GM12878 (cell line): ENCODE data around the gene PAX2. TPM values are rescaled to one million over a fixed set of nuclear protein-coding genes. Genes with fewer than 3 reads are reported as not detected.

Source experiments
- ATAC-seq: fragments of 200-7000 bp; cut with Tn5 transposase; 3 replicates; pipeline ENCODE4 v1.9.1; 2020; ENCODE audit warnings: mild to moderate bottlenecking, moderate library complexity
- BruUV-seq: library from RNA; stranded (reverse); fragments of 400-500 nt; replicated peaks from 2 replicates; lab custom pipeline; 2021; lab: Mats Ljungman, UMichigan
- CTCF ChIA-PET: fragments of 300-600 bp; sonication (Branson Sonifier 250); formaldehyde crosslinking; extraction: SDS; loops from one replicate; lab custom pipeline; 2021; ENCODE audit warnings: inconsistent platforms; lab: Yijun Ruan, JAX
- POLR2A ChIA-PET: fragments of 350-600 bp; formaldehyde crosslinking; extraction: SDS; loops from one replicate; lab custom pipeline; 2021; ENCODE audit warnings: inconsistent platforms; lab: Charles Lee
- RAD21 ChIA-PET: fragments of 300-600 bp; sonication (Branson Sonifier 250); formaldehyde crosslinking; loops from one replicate; lab custom pipeline; 2023; ENCODE audit warnings: antibody characterized with exemption; ENCODE audit not compliant: unreplicated experiment; lab: Charles Lee
- SMC1A ChIA-PET: fragments of 300-600 bp; sonication (Branson Sonifier 250); formaldehyde crosslinking; loops from one replicate; lab custom pipeline; 2023; ENCODE audit not compliant: unreplicated experiment, uncharacterized antibody; lab: Charles Lee
- DNase-seq: peaks from one replicate; pipeline ENCODE4 v3.0.0-alpha.2; 2011; ENCODE audit warnings: low read depth, low spot score
- FAIRE-seq: peaks from 3 replicates; lab custom pipeline; 2011; peaks lifted over from hg19 to GRCh38; lab: Jason Lieb, UNC
- H2AFZ ChIP-seq: 2 replicates; pipeline ENCODE4 v1.6.0; 2011; ENCODE audit warnings: low read depth, low read length, control low read depth; ENCODE audit not compliant: control insufficient read depth
- H3K27ac ChIP-seq: 2 replicates; pipeline ENCODE4 v1.5.1; 2011; ENCODE audit warnings: control low read depth; ENCODE audit not compliant: control insufficient read depth, insufficient read depth
- H3K27me3 ChIP-seq, 2 experiments: replicated peaks in 1 of 2; 2 replicates each; pipeline versions ENCODE4 v1.6.0 to v1.6.1; 2011; ENCODE audit warnings: low read length in 1 of 2; ENCODE audit not compliant: control insufficient read depth in 2 of 2, insufficient read depth in 2 of 2
- H3K36me3 ChIP-seq, 2 experiments: 2 replicates each; pipeline ENCODE4 v1.5.1; 2011; ENCODE audit warnings: low read length in 1 of 2; ENCODE audit not compliant: control insufficient read depth in 2 of 2, insufficient read depth in 2 of 2
- H3K4me1 ChIP-seq: 2 replicates; pipeline ENCODE4 v1.6.1; 2011; ENCODE audit warnings: mild to moderate bottlenecking, low read length, moderate library complexity, mixed read lengths; ENCODE audit not compliant: control insufficient read depth, insufficient read depth
- H3K4me2 ChIP-seq: 2 replicates; pipeline ENCODE4 v1.6.0; 2011; ENCODE audit warnings: control low read depth; ENCODE audit not compliant: control insufficient read depth, insufficient read depth
- H3K4me3 ChIP-seq: fragments of 200-600 bp; sonication (generic); 2 replicates; pipeline ENCODE4 v1.5.1; 2016
- H3K79me2 ChIP-seq: 2 replicates; pipeline ENCODE4 v1.6.0; 2011; ENCODE audit warnings: low read length; ENCODE audit not compliant: control insufficient read depth, insufficient read depth
- H3K9ac ChIP-seq: 2 replicates; pipeline ENCODE4 v1.8.0; 2011; ENCODE audit warnings: low read length, control low read depth, mixed read lengths; ENCODE audit not compliant: control insufficient read depth, insufficient read depth
- H3K9me3 ChIP-seq: replicated peaks from 3 replicates; pipeline ENCODE4 v1.5.1; 2011; ENCODE audit warnings: mild to moderate bottlenecking, low read length; ENCODE audit not compliant: control insufficient read depth, insufficient read depth
- H4K20me1 ChIP-seq: 2 replicates; pipeline ENCODE4 v1.6.0; 2011; ENCODE audit not compliant: control insufficient read depth, insufficient read depth
- ETV6 ChIP-seq, 2 experiments: fragments of 450-650 bp in 1 of 2; IDR thresholded peaks in 1 of 2; conservative IDR thresholded peaks in 1 of 2; 2 replicates each; pipeline ENCODE4 v1.6.1; 2014; ENCODE audit warnings: antibody characterized with exemption in 1 of 2, borderline replicate concordance in 1 of 2, low read depth in 1 of 2, mild to moderate bottlenecking in 1 of 2, moderate library complexity in 1 of 2
- KAT2A ChIP-seq: conservative IDR thresholded peaks from 2 replicates; pipeline ENCODE4 v1.6.1; 2011; ENCODE audit warnings: low read depth, low read length; ENCODE audit not compliant: control insufficient read depth
- NR2C2 ChIP-seq: IDR thresholded peaks from 2 replicates; pipeline ENCODE4 v1.6.1; 2011; ENCODE audit warnings: borderline replicate concordance, low read depth; ENCODE audit not compliant: control insufficient read depth, insufficient read length
- WGBS: methylation state at CpG from one replicate; pipeline ENCODE4 v1.1.6; 2016; ENCODE audit warnings: low lambda C conversion rate; ENCODE audit not compliant: insufficient replicate concordance, insufficient coverage; ENCODE audit errors: missing lambda C conversion rate; 5-methylcytosine and 5-hydroxymethylcytosine counted together
- in situ Hi-C: fragments of 300-500 bp; cut with MboI; formaldehyde crosslinking; loops from 9 replicates; pipeline ENCODE4 v1.14.3; 2018; ENCODE audit warnings: mixed read lengths
- intact Hi-C: fragments of 100-400 bp; cut with micrococcal nuclease; formaldehyde crosslinking; loops from one replicate; pipeline ENCODE4 v1.14.2; 2022; ENCODE audit not compliant: unreplicated experiment
- polyA plus RNA-seq, 11 experiments: library from polyadenylated mRNA; depleted of rRNA in 4 of 11; unstranded in 6 of 11; stranded (reverse) in 5 of 11; fragments of >200 nt; fragmentation: Nextera tagmentation in 4 of 11; fragmentation: Illumina TruSeq in 1 of 11; extraction: Ambion mirVana in 4 of 11; extraction: Trizol in 1 of 11; gene quantifications; 1 replicate in 1 of 11; 2 replicates in 10 of 11; pipeline versions ENCODE4 v1.2.1 to v1.2.3, GENCODE V29; 2011 to 2016; ENCODE audit warnings: inconsistent platforms in 2 of 11, missing spikeins in 2 of 11, low read depth in 1 of 11
- total RNA-seq, 4 experiments: library from RNA; depleted of rRNA in 3 of 4; stranded (reverse); fragments of >200 nt in 3 of 4; fragmentation: Illumina TruSeq in 1 of 4; extraction: Trizol in 1 of 4; gene quantifications; 2 replicates each; pipeline versions ENCODE4 v1.2.1 to v1.2.3, GENCODE V29; 2013 to 2021
- TF ChIP-seq, protein P1 (sequence below): fragments of 450-650 bp; IDR thresholded peaks from 2 replicates; pipeline ENCODE4 v1.6.1; 2016; ENCODE audit warnings: mild to moderate bottlenecking

The PAX2 gene
- total and polyA plus RNA-seq, 10 of the 15 experiments (the other 5 are each of a cell fraction or from before 2014, with no cell fraction given): not detected

DNA sequence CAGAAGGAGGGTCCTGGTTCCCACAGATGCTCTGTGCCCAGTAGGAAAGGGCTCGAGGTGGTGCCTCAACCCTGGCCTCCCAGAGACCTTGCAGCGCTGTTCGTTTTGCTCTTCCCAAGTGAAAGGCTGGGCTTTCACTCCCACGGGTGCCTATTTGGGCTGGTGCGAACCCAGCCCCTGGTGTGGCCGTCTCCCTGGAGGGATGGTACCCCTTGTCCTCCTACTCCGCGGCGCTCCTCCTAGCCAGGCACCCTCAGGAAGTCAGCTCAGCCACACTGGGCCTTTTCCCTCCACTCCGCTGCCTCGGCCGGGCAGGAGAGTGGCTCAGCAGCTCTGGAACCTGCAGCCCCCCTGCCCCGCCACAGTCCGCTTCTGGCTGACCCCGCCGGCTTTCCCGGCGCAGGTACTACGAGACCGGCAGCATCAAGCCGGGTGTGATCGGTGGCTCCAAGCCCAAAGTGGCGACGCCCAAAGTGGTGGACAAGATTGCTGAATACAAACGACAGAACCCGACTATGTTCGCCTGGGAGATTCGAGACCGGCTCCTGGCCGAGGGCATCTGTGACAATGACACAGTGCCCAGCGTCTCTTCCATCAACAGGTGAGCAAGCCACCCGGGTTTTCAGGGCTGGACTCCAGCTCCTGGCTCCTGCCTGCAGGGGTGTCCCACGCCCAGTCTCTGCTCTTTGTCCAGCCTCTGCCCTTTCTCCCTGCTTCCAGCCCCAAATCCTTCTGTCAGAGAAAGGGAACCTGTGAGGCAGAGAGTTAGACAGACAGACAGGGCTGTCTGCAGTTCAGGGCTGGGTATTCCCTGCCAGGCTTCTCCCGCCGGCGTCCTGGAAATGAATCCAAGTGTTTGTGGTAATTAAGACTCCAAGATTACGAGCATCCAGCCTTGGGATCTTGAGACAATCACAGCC lies 5.2 kb downstream of the PAX2 start:
- ChIA-PET SMC1A (no interaction called here), POLR2A (no interaction called here), CTCF (no interaction called here), RAD21 (no interaction called here)
- H3K9ac ChIP-seq: no peak overlapping the region
- H3K79me2 ChIP-seq: no peaks in the 10 kb centered on the region
- H2AFZ ChIP-seq: no peak overlapping the region
- intact Hi-C loops (no loop called here), in situ Hi-C loops (no loop called here)
- H3K9me3 ChIP-seq: no peaks in the 10 kb centered on the region
- H3K27ac ChIP-seq: no peak overlapping the region
- peaks cover 2% of the 10 kb centered on the region; the same call in 1 of the 2 replicates for H4K20me1 ChIP-seq
- H3K27me3 ChIP-seq: peaks cover 32 to 38% of the 10 kb centered on the region in 2 experiments
- no peak overlapping the region for H3K4me2 ChIP-seq
- TF ChIP-seq KAT2A (no peak), NR2C2 (no peak), ETV6 (conservative IDR thresholded peaks at IDR 0.05 in 1 of 2, IDR thresholded peaks at IDR 0.05 in 1 of 2; ENCODE audit: borderline replicate concordance in 1 of 2, low read depth in 1 of 2) (no peak)
- TF ChIP-seq, protein P1, sequence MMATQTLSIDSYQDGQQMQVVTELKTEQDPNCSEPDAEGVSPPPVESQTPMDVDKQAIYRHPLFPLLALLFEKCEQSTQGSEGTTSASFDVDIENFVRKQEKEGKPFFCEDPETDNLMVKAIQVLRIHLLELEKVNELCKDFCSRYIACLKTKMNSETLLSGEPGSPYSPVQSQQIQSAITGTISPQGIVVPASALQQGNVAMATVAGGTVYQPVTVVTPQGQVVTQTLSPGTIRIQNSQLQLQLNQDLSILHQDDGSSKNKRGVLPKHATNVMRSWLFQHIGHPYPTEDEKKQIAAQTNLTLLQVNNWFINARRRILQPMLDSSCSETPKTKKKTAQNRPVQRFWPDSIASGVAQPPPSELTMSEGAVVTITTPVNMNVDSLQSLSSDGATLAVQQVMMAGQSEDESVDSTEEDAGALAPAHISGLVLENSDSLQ: no peak
- FAIRE-seq (no peak), DNase-seq (no peak), ATAC-seq (no peak)
- 31% methylated on average over 37 of the region's 37 CpGs for WGBS
- H3K4me1 ChIP-seq: no peaks in the 10 kb centered on the region
- H3K36me3 ChIP-seq: no peaks in the 10 kb centered on the region
- BruUV-seq: no TSS peak
- H3K4me3 ChIP-seq: no peak overlapping the region
